ENCODE measurements around the gene CDH26.

GRCh38 chr20:60009826-60010616 lies 51.8 kb downstream of the CDH26 start:
- TF ChIP-seq ZNF274 (IDR thresholded peaks at IDR 0.05; ENCODE audit: insufficient read depth, insufficient read length) (no peak), PBX3 (IDR thresholded peaks at IDR 0.05; ENCODE audit: insufficient replicate concordance, low read depth, low read length) (no peak), CTCF (IDR thresholded peaks at IDR 0.05 in 2 of 3, conservative IDR thresholded peaks at IDR 0.05 in 1 of 3; ENCODE audit: control insufficient read depth in 2 of 3, extremely low read depth in 1 of 3, insufficient read depth in 1 of 3, low read depth in 3 of 3, low read length in 3 of 3) (peak; percentile 8 to 34 (median 11); a peak in 3 of 6 replicates), POLR2A (IDR thresholded peaks at IDR 0.05; ENCODE audit: low read depth, low read length) (no peak), CEBPB (IDR thresholded peaks at IDR 0.05; ENCODE audit: borderline replicate concordance in 1 of 2, low read depth in 2 of 2, low read length in 2 of 2) (no peak), JUND (IDR thresholded peaks at IDR 0.05; ENCODE audit: low read depth, low read length) (no peak)
